Measurements from ENCODE around the gene THSD7A.

- TF ChIP-seq, protein P1, sequence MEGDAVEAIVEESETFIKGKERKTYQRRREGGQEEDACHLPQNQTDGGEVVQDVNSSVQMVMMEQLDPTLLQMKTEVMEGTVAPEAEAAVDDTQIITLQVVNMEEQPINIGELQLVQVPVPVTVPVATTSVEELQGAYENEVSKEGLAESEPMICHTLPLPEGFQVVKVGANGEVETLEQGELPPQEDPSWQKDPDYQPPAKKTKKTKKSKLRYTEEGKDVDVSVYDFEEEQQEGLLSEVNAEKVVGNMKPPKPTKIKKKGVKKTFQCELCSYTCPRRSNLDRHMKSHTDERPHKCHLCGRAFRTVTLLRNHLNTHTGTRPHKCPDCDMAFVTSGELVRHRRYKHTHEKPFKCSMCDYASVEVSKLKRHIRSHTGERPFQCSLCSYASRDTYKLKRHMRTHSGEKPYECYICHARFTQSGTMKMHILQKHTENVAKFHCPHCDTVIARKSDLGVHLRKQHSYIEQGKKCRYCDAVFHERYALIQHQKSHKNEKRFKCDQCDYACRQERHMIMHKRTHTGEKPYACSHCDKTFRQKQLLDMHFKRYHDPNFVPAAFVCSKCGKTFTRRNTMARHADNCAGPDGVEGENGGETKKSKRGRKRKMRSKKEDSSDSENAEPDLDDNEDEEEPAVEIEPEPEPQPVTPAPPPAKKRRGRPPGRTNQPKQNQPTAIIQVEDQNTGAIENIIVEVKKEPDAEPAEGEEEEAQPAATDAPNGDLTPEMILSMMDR (conservative IDR thresholded peaks at IDR 0.05) = no peak
- TF ChIP-seq EZH2 (IDR thresholded peaks at IDR 0.05; ENCODE audit: low read depth) = no peak
Observed at GRCh38 chr7:11727864-11728263, 104.1 kb downstream of the THSD7A start.
